ENCODE measurements around the gene OTUD5. TPM values are rescaled to one million over a fixed set of nuclear protein-coding genes. Genes with fewer than 3 reads are reported as not detected.

Gene OTUD5
- total RNA-seq, 1 donor = 26.0 TPM

- no peak for DNase-seq (ENCODE audit: low read depth)
- H3K4me3 ChIP-seq (ENCODE audit: low read depth, low read length) = no peak overlapping the region
- TF ChIP-seq, protein P1, sequence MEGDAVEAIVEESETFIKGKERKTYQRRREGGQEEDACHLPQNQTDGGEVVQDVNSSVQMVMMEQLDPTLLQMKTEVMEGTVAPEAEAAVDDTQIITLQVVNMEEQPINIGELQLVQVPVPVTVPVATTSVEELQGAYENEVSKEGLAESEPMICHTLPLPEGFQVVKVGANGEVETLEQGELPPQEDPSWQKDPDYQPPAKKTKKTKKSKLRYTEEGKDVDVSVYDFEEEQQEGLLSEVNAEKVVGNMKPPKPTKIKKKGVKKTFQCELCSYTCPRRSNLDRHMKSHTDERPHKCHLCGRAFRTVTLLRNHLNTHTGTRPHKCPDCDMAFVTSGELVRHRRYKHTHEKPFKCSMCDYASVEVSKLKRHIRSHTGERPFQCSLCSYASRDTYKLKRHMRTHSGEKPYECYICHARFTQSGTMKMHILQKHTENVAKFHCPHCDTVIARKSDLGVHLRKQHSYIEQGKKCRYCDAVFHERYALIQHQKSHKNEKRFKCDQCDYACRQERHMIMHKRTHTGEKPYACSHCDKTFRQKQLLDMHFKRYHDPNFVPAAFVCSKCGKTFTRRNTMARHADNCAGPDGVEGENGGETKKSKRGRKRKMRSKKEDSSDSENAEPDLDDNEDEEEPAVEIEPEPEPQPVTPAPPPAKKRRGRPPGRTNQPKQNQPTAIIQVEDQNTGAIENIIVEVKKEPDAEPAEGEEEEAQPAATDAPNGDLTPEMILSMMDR (IDR thresholded peaks at IDR 0.05; ENCODE audit: insufficient read depth, low read length) = no peak
Measured at GRCh38 chrX:48913605-48914366, 43.6 kb downstream of the OTUD5 start.

GRCh38 chrX:48911412-48912182 lies 45.8 kb downstream of the OTUD5 start, which contains the start of gene SLC35A2:
SLC35A2 (minus strand) TSS chrX:48911646; CDS start chrX:48911636, 10 bp downstream.
- TF ChIP-seq, protein P1 (IDR thresholded peaks at IDR 0.05; ENCODE audit: insufficient read depth, low read length) = no peak
- peak within 1 kb of the TSS; percentile 77 for H3K4me3 ChIP-seq (ENCODE audit: low read depth, low read length)
- DNase-seq (ENCODE audit: low read depth) = peak; percentile 58

DNA sequence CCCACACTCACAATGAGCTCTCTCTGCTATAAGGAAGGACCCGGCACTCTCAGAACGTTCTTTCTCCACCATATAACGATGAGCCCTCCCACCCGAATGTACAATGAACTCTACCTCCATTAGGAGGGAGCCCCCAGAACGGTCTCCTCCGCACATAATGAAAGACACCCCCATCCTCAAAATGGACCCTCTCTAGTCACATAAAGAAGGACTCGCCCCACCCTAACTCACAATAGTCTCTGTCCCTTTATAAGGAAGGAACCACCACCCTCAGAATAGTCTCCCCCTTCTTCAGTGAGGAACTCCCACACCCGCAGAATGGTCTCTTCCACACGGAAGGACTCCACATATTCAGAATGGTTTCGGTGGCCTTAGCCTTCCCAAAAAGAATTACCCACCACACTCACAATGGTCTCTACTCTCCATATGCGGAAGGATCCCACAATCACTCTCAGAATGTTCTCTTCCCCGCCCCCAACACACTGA lies 46.4 kb downstream of the OTUD5 start:
- DNase-seq (ENCODE audit: low read depth) = peak; percentile 41
- TF ChIP-seq, protein P1 (IDR thresholded peaks at IDR 0.05; ENCODE audit: insufficient read depth, low read length) = no peak
- H3K4me3 ChIP-seq (ENCODE audit: low read depth, low read length) = peak overlapping the region; percentile 77

DNA sequence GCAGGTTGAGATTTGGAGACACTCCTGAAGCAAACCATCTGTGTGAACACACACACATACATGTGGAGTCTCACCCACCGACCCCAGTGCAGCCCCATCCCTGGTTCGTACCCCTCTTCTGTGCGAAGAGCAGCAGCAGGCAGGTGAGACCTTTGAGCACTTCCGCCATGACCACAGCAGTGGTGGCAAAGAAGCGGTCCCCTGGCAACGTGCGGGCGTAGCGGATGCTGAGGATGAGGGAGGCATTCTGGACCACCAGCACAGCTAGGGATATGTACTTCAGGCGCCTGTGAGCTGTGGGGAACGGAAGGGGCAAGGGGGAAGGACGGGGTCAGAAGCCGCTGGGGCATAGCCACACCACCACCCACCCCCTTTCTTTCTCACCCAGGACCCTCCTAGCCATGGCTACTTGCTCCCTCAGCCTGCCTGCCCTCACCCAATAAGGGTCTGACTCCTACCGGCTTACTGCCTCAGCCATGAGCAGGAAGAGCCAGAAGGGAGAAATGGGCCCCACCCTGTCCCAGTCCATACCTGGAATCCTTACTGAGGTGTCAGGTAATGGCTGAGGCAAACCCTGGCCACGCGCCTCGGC lies 47.6 kb downstream of the OTUD5 start:
- TF ChIP-seq, protein P1 (IDR thresholded peaks at IDR 0.05; ENCODE audit: insufficient read depth, low read length) = no peak
- no peak overlapping the region for H3K4me3 ChIP-seq (ENCODE audit: low read depth, low read length)
- no peak for DNase-seq (ENCODE audit: low read depth)

- no peak for DNase-seq (ENCODE audit: low read depth)
- H3K4me3 ChIP-seq (ENCODE audit: low read depth, low read length) = no peak overlapping the region
Measured at GRCh38 chrX:48908600-48908999, 48.8 kb downstream of the OTUD5 start.

More at GRCh38 chrX:48908600-48908999, 48.8 kb downstream of the OTUD5 start:
- TF ChIP-seq, protein P1 (IDR thresholded peaks at IDR 0.05; ENCODE audit: insufficient read depth, low read length) = no peak
